Stimulated activated CD8-positive, alpha-beta memory T cell treated with anti-CD3 and anti-CD28 coated beads, Interleukin-4, amount 100 ng/mL, for 4 hours (primary cell): ENCODE results near the gene PTPRD.

Experiments used
- DNase-seq, 2 donors: peaks; one replicate each; pipeline ENCODE4 v3.0.0-alpha.2; 2020; ENCODE audit warnings: low read depth in 2 of 2, low spot score in 1 of 2

Gene PTPRD

DNA sequence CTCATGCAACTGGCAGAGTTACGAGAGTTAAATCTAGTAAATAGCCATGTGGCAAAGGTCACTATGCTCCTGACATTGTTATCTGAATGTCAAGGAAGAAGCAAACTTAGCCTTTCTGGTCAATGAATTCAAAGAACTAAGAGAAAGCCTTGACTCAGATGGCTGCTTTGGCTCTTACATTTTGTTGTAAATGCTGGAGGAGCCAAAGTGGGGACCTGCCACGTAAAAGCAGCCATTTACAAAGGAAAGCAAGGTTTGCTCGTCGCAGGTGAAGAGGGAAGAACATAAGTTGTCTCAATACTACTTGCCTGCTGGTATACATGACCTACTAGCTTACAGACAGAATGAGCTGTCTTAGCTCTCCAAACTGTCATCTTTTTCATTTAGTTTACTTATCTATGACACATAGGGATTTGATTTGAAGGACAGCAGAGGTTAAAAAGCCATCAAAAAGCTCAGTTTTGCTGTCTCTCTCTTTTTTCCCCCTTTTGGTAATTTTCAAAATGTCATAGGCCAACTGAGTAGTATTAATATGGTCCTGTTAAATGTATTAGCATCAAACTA is 1760.4 kb downstream of the PTPRD start:
- no peak for DNase-seq

DNA sequence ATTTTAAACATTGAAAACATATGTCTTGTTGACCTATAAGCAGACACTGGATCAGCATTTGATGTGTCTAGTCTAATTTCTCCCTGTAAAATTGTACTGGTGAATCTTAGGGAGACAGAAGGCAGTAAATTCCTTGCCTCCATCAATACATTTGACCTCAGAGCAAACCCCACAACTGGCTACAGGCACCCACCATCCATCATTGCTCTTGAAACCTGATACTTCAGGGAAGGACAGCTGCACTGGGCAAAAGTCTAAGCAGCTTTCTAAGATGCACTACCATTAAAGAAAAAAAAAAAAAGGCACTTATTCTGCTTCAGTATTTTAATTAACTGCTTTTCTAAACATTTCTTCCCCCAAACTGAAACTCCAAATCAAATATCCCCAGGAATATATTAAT is 1761.9 kb downstream of the PTPRD start:
- no peak for DNase-seq

GRCh38 chr9:8845808-8846207 is 1767.0 kb downstream of the PTPRD start:
- no peak for DNase-seq

DNA sequence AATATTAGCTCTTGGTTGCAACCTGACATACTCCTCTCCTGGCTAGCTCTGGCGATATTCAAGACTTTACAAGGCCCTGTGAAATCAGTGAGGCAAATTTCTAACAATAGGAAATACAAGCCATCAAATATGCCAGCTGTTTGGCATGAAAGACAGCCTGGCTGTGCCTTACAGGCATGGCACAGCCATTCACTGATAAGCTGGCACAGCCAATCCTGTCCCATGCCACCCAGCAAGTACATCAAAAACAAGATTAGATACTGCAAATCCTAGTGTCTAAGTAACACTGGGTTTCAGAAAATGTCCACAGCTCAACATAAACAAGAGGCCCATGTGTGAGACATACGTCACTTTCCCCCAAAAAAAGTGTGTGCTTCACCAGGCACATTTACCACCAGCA is 1767.4 kb downstream of the PTPRD start:
- no peak for DNase-seq

GRCh38 chr9:8844549-8844948 is 1768.3 kb downstream of the PTPRD start:
- DNase-seq: no peak

- no peak for DNase-seq
Observed at GRCh38 chr9:8842402-8843193, 1770.2 kb downstream of the PTPRD start.

- no peak for DNase-seq
Observed at GRCh38 chr9:8838136-8838535, 1774.7 kb downstream of the PTPRD start.

GRCh38 chr9:8835291-8835690 is 1777.5 kb downstream of the PTPRD start:
- DNase-seq: no peak

DNA sequence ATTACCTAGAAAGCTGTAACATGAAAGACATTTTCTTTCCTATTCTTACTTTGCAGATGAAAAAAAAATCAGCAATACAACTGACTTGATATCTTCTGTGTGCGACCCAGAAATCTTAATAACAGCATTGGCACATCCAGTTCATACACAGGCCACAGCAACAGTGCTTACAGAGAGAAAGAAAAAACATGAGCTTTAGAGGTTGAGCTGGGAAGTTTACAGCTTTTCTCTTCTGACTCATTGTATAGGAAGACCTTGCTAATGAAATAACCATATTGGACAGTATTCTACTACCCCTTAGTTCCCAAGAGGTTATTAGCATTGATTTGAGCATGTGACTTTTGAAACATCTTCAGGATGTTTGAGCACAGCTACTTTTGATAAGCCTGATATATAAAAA is 1779.8 kb downstream of the PTPRD start:
- no peak for DNase-seq

DNA sequence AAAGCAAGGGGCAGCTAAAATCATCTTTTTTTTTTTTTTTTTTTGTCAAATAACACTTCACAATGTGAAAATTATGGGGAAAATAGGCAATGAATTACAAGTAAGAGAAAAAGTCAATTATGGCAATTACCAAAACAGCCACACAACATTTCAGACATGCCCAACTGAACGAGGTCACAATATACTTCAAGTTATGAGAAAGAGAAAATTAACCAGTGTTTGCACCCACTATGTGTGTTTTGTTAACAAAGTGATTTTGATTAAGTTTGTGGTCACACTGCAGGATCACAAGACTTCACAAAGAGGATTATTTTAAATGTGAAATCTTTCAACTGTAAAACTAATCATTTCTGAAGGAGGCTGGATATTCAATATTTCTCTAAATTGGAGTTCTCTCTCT is 1780.4 kb downstream of the PTPRD start:
- no peak for DNase-seq

- no peak for DNase-seq
Observed at GRCh38 chr9:8831568-8831967, 1781.2 kb downstream of the PTPRD start.

GRCh38 chr9:8826281-8826680 is 1786.5 kb downstream of the PTPRD start:
- no peak for DNase-seq

- no peak for DNase-seq
Observed at GRCh38 chr9:8825585-8826147, 1787.1 kb downstream of the PTPRD start.

DNA sequence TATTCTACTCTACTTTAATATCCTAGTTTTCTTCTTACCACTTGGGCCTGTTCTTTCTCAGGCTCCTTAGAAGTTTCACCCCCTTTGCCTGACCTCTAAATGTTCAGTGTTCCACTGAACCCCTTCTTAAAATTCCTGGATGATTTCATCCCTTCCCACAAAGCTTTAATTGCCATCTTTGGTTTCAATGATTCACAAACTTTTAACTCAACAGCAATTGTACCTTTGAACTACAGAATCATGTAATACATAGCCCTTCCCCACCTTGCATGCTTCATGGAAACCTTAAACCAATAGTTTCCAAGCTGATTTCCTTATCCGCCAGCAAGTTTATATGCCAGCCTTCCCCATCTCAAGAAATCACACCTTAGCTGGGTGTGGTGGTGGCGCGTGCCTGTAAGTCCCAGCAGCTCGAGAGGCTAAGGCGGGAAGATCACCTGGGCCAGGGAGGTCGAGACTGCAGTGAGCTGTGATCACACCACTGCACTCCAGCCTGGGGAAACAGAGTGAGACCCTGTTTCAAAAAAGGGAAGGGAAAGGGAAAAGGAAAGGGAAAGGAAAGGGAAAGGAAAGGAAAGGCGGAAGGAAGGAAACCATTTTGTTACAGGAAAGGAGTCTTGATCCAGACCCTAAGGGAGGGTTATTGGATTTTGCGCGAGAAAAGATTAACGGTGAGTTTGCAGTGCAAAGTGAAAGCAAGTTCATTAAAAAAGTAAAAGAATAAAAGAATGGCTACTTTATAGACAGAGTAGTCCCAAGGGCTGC is 1789.5 kb downstream of the PTPRD start:
- DNase-seq: no peak

DNA sequence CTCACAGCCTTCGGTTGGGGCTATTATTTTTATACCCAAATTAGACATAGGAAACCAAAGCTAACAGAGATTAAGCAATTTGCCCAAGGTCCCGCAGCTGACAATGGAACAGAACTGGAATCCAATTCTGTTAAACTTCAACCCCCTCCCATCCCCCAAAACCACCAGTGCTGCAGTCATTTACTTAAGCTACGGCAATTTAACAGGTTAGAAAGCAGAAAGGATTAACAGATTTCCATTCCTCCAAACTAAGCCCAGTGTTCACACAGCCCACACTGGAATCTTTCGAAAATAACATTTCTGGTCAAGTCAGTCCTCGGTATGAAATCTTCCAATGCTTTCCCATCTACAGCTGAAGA is 1790.2 kb downstream of the PTPRD start:
- no peak for DNase-seq

GRCh38 chr9:8821910-8822666 is 1790.7 kb downstream of the PTPRD start:
- no peak for DNase-seq

- no peak for DNase-seq
Observed at GRCh38 chr9:8817335-8817734, 1795.5 kb downstream of the PTPRD start.

GRCh38 chr9:8816361-8816760 is 1796.4 kb downstream of the PTPRD start:
- no peak for DNase-seq

DNA sequence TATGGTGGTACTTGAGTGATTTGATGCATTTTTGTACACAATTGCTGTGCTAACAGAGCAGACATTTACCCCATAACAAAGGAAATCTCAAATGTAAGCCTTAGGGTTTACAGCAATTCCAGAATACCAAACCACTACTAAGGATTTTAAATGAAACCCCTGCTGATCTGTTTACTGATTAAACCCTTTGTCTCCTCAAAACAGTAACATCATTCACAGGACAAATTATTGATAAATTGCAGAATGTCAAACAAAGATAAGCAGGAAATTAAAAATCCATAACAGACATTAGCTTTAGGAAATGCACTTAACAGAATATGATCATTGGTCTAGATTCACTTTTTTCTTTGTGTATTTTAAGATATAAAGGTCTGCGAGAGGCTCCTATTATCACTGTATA is 1796.9 kb downstream of the PTPRD start:
- no peak for DNase-seq

DNA sequence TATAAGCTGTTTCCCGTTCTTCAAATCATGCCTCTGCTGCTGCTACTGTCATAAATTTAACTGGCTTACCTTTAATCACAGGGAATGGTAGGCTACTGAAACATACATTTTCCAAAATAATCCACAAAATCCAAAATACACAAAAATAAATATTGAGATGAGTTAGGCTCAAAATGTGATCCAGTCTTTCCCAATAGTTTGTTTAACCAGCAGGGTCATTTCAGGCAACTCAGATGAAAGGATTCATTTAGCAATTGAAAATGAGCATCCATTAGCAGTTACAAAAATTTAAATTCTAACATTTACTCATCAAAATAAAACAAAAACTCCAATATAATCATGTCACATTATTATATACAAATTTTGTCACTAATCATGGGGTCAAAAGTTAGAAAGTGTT is 1797.6 kb downstream of the PTPRD start:
- DNase-seq: no peak

- no peak for DNase-seq
Observed at GRCh38 chr9:8812888-8813287, 1799.9 kb downstream of the PTPRD start.
